Measurements from ENCODE around the gene TMEM98.
"Not testable (repeated sequence)": the region's sequence is repeated elsewhere in the genome, so short reads cannot be mapped to it uniquely, and the experiment has no call there.

Gene TMEM98

DNA sequence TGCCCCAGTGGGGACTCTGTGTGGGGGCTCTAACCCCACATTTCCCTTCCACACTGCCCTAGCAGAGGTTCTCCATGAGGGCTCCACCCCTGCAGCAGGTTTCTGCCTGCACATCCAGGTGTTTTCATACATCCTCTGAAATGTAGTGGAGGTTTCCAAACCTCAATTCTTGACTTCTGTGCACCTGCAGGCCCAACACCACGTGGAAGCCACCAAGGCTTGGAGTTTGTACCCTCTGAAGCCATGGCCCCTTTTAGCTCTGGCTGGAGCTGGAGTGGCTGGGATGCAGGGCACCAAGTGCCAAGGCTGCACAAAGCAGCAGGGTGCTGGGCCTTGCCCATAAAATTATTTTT, 59.5 kb downstream of the TMEM98 start:
- not testable (repeated sequence) for DNase-seq

DNA sequence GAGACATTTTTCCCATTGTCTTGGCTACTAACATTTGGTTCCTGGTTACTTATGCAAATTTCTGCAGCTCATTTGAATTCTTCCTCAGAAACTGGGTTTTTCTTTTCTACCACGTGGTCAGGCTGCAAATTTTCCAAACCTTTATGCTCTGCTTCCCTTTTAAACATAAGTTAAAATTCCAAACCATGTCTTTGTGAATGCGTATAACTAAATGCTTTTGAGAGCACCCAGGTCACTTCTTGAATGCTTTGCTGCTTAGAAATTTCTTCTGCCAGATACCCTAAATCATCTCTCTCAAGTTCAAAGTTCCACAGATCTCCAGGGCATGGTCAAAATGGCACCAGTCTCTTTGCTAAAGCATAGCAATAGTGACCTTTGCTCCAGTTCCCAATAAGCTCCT, 59.9 kb downstream of the TMEM98 start:
- not testable (repeated sequence) for DNase-seq

DNA sequence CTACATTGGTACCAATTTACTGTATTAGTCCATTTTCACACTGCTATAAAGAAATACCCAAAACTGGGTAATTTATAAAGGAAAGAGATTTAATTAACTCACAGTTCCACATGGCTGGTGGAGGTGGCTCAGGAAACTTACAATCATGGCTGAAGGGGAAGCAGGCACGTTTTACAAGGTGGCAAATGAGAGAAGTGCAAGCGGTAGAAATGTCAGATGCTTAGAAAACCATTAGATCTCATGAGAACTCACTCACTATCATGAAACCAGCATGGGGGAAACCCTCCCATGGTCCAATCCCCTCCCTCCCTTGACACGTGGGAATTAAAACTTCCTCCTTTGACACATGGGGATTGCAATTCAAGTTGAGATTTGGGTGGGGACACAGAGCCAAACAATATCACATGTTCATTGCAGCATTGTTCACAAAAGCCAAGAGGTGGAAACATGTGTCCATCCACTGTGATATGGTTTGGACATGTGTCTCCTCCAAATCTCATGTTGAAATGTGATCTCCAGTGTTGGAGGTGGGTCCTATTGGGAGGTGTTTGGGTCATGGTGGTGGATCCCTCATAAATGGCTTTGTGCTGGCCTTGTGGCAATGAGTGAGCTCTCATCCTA, 60.6 kb downstream of the TMEM98 start:
- DNase-seq: no peak

DNA sequence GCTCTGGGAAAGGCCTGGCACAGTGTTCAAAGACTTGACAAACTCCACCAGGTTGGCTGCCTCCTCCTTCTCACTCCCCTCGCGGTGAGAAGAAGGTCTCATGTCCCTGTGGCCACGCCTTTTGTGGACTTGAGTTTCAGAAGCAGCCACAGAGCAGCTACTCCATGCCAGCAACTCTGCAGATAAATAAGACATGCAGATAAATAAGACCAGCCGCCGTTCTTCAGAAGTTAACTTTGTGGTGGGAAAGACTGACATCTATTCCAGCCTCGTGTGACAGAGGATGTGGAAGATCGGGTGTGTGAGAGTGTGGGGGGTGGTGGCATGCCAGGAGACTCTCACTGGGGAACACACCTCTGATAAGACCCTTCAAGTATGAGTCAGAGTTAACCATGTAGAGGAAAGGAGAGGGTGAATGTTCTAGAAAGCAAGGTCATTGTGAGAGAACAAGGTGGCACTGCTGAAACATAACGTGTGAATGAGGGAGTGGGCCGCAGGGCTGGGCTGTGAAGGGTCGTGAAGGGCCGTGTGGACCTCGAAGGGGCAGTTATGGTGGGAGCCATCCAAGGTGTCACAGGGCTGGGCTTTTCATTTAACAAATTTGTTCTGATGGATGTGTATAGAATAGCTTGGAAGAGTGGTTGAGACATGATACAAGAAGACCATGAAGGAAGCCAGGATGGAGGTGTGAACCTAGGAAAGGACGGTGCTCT, 64.5 kb downstream of the TMEM98 start:
- DNase-seq: no peak

DNA sequence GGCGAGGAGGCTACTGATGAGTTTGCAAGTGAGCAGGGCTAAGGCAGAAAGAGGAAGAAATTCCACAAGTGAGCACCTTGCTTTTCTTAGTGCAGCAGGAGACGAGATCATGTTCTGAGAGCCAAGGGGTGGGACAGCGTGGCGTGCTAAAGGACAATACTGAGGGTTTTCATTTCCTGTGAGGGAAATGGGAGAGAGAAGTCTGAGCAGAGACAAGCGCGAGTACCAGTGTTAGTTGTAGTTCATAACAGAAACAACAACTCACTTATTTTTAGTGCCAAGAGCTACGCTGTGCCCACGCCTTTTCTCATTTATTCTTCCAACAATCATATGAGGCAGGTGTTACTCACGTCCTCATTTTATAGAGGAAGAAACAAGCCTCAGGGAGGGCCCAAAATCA, 66.0 kb downstream of the TMEM98 start:
- no peak for DNase-seq

Measured in CD4-positive, alpha-beta T cell treated with Interleukin-10 for 1 hour (primary cell).